Endothelial cell (in vitro differentiated cells): ENCODE results near the gene MPLKIP. TPM values are rescaled to one million over a fixed set of nuclear protein-coding genes. Genes with fewer than 3 reads are reported as not detected.

Experiments
- DNase-seq: peaks from one replicate; pipeline ENCODE4 v3.0.0; 2021; ENCODE audit warnings: low spot score
- H3K27ac Mint-ChIP-seq: one replicate; pipeline ENCODE4 v1.8.0; 2021; ENCODE audit warnings: mixed read lengths, inconsistent platforms; ENCODE audit not compliant: unreplicated experiment
- H3K27me3 Mint-ChIP-seq: one replicate; pipeline ENCODE4 v1.8.0; 2021; ENCODE audit warnings: mild to moderate bottlenecking, moderate library complexity, mixed read lengths, inconsistent platforms; ENCODE audit not compliant: unreplicated experiment
- H3K36me3 Mint-ChIP-seq: one replicate; pipeline ENCODE4 v1.8.0; 2021; ENCODE audit warnings: mild to moderate bottlenecking, low read depth, mixed read lengths, inconsistent platforms; ENCODE audit not compliant: unreplicated experiment
- H3K4me1 Mint-ChIP-seq: one replicate; pipeline ENCODE4 v1.8.0; 2021; ENCODE audit warnings: mild to moderate bottlenecking, mixed read lengths, inconsistent platforms; ENCODE audit not compliant: unreplicated experiment
- H3K4me3 Mint-ChIP-seq: one replicate; pipeline ENCODE4 v1.8.0; 2021; ENCODE audit warnings: mild to moderate bottlenecking, mixed read lengths, inconsistent platforms; ENCODE audit not compliant: unreplicated experiment
- H3K9me3 Mint-ChIP-seq: one replicate; pipeline ENCODE4 v1.8.0; 2021; ENCODE audit warnings: mixed read lengths, inconsistent platforms; ENCODE audit not compliant: unreplicated experiment
- CTCF ChIP-seq: fragments of 200-600 bp; sonication (generic); IDR thresholded peaks from one replicate; pipeline ENCODE4 v1.5.0; 2021; ENCODE audit warnings: antibody characterized with exemption; ENCODE audit not compliant: unreplicated experiment
- total RNA-seq: library from RNA; stranded (reverse); fragmentation: NEBNext Ultra II Directional; extraction: Animal tissue kit (Norgen Biotek cat#: 25700); gene quantifications from one replicate; pipeline ENCODE4 v1.2.1, GENCODE V29; 2021; ENCODE audit not compliant: unreplicated experiment

MPLKIP gene
- total RNA-seq, 1 donor from 2014 or later: 25.0 TPM

- no peak overlapping the region for H3K27ac Mint-ChIP-seq
- H3K27me3 Mint-ChIP-seq: no peaks in the 10 kb centered on the region
- no peaks in the 10 kb centered on the region for H3K36me3 Mint-ChIP-seq
- H3K9me3 Mint-ChIP-seq: no peaks in the 10 kb centered on the region
- TF ChIP-seq CTCF: no peak
- DNase-seq: no peak
- H3K4me1 Mint-ChIP-seq: no peaks in the 10 kb centered on the region
- no peak overlapping the region for H3K4me3 Mint-ChIP-seq
These were observed 32.9 kb upstream of the MPLKIP start for GRCh38 chr7:40167291-40167690.

- H3K9me3 Mint-ChIP-seq: no peaks in the 10 kb centered on the region
- H3K27ac Mint-ChIP-seq: no peak overlapping the region
- no peak for TF ChIP-seq CTCF
- H3K27me3 Mint-ChIP-seq: no peaks in the 10 kb centered on the region
- H3K36me3 Mint-ChIP-seq: no peaks in the 10 kb centered on the region
- no peak overlapping the region for H3K4me3 Mint-ChIP-seq
- DNase-seq: no peak
- no peaks in the 10 kb centered on the region for H3K4me1 Mint-ChIP-seq
These were observed 30.8 kb upstream of the MPLKIP start for GRCh38 chr7:40165216-40165615.

- Mint-ChIP-seq H3K36me3 (no peaks in the 10 kb centered on the region), H3K27ac (no peak overlapping the region), H3K27me3 (no peaks in the 10 kb centered on the region), H3K9me3 (no peaks in the 10 kb centered on the region), H3K4me3 (no peak overlapping the region), H3K4me1 (no peaks in the 10 kb centered on the region)
- TF ChIP-seq CTCF: no peak
- DNase-seq: no peak
These were observed 28.1 kb upstream of the MPLKIP start for GRCh38 chr7:40162516-40162915.

GRCh38 chr7:40156988-40157387 lies 22.6 kb upstream of the MPLKIP start:
- DNase-seq: no peak
- TF ChIP-seq CTCF: no peak
- Mint-ChIP-seq H3K27ac (no peak overlapping the region), H3K4me1 (no peaks in the 10 kb centered on the region), H3K9me3 (no peaks in the 10 kb centered on the region), H3K4me3 (no peak overlapping the region), H3K27me3 (peaks cover 1% of the 10 kb centered on the region), H3K36me3 (no peaks in the 10 kb centered on the region)

- H3K4me3 Mint-ChIP-seq: no peak overlapping the region
- no peaks in the 10 kb centered on the region for H3K9me3 Mint-ChIP-seq
- H3K27me3 Mint-ChIP-seq: peaks cover 2% of the 10 kb centered on the region
- H3K4me1 Mint-ChIP-seq: no peaks in the 10 kb centered on the region
- H3K27ac Mint-ChIP-seq: no peak overlapping the region
- no peak for DNase-seq
- TF ChIP-seq CTCF: no peak
- no peaks in the 10 kb centered on the region for H3K36me3 Mint-ChIP-seq
These were observed 17.1 kb upstream of the MPLKIP start for GRCh38 chr7:40151504-40151903.
